HuH-7 (cell line): ENCODE data around the gene PRKAR2A.
A peak's percentile ranks its signal among the peaks of the same experiment; 100 is the strongest.
"Not testable (repeated sequence)": the region's sequence is repeated elsewhere in the genome, so short reads cannot be mapped to it uniquely, and the experiment has no call there.

Source experiments
- DNase-seq: peaks from one replicate; pipeline ENCODE4 v3.0.0; 2011; ENCODE audit warnings: low spot score

The PRKAR2A gene

GRCh38 chr3:48776854-48777253 is 70.8 kb downstream of the PRKAR2A start:
- DNase-seq: no peak

DNA sequence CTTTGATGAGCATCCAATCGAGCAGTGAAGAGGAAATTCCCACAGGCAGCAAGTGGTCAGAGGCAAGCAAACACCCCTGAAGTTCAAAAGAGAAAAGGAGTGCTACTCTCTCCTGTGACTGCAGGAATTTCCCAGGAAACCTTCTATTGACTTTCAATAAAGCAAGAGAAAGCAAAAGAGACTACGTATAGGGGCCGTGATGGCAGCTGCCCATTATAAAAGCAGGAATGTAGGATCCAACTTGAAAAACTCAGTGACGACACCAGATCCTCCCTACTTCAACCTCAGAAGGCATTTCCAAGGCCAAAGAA is 77.5 kb downstream of the PRKAR2A start:
- no peak for DNase-seq

GRCh38 chr3:48765376-48765775 is 82.3 kb downstream of the PRKAR2A start:
- no peak for DNase-seq

DNA sequence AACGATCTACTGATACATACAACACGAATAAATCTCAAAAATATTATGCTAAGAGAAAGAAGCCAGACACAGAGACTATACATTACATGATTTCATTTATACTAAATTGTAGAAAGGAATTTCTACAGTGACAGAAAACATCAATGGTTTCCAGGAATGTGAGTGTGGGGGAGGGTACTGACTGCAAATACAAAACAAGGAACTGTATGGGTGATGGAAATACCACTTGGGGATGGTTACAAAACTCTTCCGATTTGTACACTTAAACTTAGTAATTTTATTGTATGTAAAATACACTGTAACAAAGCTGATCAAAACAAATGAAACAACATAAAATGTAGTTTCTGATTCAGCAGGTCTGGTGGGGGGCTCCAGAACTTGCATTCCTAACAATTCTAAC is 84.9 kb downstream of the PRKAR2A start:
- no peak for DNase-seq

DNA sequence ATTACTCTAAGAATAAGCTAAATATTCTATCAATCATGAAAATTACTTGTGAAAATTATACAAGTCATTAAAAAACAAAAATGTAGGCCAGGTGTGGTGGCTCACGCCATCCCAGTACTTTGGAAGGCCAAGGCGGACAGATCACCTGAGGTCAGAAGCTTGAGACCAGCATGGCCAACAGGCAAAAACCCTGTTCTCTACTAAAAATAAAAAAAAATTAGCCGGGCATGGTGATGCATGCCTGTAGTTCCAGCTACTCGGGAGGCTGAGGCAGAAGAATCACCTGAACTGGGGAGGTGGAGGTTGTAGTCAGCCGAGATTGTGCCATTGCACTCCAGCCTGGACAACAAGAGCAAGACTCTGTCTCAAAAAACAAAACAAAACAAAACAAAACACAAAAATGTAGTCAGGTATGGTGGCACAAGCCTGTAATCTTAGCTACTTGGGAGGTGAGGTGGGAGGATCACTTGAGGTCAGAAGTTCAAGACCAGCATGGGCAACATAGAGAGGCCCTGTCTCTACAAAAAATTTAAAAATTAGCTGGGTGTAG is 87.6 kb downstream of the PRKAR2A start:
- DNase-seq: not testable (repeated sequence)

DNA sequence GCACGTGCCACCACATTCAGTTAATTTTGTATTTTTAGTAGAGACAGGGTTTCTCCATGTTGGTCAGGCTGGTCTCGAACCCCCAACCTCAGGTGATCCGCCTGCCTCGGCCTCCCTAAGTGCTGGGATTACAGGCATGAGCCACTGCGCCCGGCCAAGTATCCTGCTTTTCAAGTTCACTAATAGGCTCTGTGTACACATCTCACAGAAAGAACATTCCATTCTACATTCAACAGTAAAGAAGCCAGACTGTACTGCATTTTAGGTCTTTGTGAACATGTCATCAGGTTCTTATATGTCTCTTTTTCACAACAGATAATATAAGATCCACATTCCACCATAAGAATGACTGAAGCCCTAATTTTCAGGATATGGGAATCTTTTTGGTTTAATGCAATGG is 88.1 kb downstream of the PRKAR2A start:
- not testable (repeated sequence) for DNase-seq

DNA sequence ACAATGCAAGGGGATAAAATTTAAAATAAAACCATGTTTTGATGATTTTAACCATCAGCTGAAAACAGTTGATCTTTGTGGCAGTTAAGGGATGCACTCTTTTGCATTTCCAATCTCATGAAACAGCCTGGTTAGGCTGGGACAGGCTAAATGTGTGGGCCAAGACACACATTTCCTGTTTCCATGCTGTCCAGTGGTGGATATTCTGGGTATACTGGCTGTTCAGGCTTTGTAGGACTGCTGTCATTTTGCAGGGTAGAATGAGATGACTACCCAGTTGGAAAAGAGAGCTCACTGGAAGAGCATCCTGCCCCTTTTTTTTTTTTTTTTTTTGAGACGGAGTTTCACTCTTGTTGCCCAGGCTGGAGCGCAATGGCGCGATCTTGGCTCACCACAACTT is 88.6 kb downstream of the PRKAR2A start:
- no peak for DNase-seq

DNA sequence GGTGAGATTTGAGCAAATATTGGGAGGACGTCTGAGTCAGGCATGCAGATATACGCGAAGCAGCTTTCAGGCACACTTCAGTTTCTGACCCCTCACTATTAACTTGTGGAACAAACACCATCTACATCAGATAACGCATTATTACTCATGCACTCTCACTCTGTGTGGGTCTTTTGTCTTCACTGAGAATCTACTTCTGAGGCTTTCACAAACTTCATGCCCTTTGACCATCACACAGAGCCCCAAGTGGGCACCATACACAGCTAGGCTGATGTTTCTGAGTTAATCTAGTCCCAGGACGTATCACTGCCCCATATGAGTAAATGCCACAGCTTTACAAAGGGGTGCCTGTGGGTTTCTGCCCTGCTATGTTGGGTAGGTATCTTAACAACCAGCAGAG is 91.0 kb downstream of the PRKAR2A start:
- no peak for DNase-seq

GRCh38 chr3:48750856-48751255 is 96.8 kb downstream of the PRKAR2A start:
- no peak for DNase-seq

DNA sequence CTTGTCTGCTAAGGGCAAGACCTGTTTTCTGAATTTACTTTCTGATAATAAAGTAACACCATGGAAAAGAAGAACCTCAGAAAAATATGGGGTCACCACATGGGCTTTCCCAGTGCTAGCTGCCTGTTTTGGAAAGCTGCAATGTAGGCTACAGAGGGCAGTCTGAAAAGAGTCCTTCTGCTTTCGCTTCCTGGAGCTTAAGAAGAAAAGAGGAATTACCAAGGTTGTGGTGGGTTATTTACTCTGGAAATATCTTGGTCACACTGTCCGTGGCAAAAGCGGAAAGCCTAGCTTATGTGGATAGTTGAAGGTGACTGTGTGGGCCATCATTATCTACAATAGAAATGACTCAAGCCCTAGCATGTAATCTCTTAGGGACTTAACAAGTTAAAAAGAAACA is 98.9 kb downstream of the PRKAR2A start:
- DNase-seq: no peak

DNA sequence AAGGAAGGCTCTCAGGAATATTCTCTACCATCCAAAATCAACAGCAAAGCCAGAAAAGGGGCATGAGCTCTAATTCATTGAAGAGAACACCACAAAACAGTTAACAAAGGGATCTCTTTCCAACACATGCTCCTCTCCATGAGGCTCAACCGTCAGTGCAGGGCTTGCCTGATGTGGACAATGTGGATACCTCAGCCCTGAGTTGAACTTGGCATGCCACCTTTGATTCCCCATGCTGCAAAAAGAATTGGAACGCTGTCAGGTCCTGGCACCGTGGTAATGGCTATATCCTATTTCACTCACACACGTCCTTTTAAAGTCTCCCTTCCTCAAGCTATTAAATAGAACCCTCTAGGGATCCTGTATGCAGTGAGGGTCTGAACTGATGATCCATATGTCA is 100.0 kb downstream of the PRKAR2A start:
- DNase-seq: no peak

DNA sequence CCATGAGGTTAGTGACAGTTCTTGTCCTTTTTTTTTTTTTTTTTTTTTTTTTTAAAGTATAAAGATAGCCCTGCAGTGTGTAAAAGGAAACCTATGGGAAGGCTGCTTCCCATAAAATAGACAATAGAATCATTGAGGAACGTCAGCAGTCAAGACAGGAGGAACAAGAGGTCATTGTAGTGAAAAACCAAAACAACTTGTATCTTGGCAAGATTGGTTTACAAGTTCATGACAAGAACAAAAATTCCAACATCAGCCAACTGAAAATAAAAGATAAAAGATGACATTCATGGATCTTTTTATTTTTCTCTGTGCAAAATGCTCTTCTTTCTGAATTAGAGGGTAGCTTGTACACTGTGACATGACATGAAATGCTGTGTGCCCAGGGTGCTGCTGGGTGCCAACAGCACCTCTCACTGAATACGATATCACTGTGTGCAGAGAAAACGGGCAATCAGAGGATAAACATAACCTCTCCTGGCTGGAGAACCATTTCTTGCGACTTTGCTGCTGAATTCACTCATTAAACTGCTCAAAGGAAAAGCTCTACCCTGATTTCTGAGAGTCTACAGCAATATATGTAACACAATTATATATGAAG is 100.6 kb downstream of the PRKAR2A start:
- no peak for DNase-seq

DNA sequence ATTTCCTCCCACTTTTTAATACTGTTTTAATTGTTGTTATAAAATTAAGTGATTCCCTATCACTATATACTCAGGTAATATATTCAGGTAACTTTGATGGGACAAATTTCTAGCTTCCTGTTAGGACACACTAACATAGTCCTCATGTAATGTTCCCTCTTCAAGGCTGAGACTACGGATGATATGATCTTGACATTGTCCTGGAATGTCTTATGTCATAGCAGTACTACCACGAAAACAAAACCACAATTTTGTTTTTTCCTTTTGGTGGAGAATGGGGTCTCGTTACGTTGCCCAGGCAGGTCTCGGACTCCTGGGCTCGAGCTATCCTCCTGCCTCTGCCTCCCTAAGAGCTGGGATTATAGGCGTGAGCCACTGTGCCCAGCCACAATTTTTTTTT is 103.9 kb downstream of the PRKAR2A start:
- no peak for DNase-seq

DNA sequence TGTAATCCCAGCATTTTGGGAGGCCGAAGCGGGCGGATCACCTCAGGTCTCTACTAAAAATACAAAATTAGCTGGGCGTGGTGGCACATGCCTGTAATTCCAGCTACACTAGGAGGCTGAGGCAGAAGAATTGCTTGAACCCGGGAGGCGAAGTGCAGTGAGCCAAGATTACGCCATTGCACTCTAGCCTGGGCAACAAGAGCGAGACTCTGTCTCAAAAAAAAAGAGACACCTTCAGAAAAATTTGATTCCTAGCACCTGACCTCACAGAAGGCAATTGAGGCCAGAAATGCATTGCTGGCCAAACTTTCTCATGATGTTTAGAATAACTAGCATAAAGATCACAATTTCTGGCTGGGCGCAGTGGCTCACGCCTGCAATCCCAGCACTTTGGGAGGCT is 106.4 kb downstream of the PRKAR2A start:
- not testable (repeated sequence) for DNase-seq

- DNase-seq: peak; percentile 96
Observed at GRCh38 chr3:48739955-48740823, 107.5 kb downstream of the PRKAR2A start.

- DNase-seq: no peak
Observed at GRCh38 chr3:48739617-48739954, 108.1 kb downstream of the PRKAR2A start.

- DNase-seq: no peak
Observed at GRCh38 chr3:48738926-48739616, 108.6 kb downstream of the PRKAR2A start.

DNA sequence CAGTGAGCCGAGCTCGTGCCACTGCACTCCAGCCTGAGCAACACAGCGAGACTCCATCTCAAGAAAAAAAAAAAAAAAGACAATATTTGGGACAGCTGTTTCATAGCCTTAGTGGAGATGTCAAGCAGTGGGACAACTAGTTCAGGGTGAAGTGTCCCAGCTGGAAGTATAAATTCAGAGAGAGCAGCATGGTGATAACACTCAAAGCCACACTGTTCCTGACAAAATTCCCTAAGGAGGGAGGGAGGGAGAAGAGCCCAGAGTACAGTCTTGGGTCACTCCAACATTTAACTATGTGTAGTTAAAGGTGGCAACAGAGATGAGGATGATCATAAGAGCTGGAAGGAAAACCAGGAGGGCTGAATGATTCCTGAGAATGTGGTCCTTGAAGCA is 109.5 kb downstream of the PRKAR2A start:
- no peak for DNase-seq

DNA sequence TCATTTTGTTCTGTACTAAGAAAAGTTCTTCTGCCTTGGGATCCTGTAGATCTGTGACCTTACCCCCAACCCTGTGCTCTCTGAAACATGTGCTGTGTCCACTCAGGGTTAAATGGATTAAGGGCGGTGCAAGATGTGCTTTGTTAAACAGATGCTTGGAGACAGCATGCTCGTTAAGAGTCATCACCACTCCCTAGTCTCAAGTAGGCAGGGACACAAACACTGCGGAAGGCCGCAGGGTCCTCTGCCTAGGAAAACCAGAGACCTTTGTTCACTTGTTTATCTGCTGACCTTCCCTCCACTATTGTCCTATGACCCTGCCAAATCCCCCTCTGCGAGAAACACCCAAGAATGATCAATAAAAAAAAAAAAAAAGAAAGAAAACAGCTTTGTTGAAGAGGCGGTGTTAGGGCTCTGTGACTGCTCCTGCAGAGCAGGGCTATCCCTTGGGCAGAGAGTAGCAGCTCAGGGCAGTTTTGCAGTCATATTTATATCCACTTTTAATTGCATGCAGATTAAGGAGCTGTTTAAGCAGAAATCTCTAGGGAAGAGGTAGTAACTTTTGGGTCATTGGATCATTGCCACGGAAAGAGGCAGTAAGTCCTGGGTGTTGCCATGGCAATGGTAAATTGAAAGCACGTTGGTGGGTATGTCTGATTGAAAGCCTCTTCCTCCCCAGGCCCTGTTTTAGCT is 112.5 kb downstream of the PRKAR2A start:
- not testable (repeated sequence) for DNase-seq

GRCh38 chr3:48734541-48734940 is 113.1 kb downstream of the PRKAR2A start:
- not testable (repeated sequence) for DNase-seq

GRCh38 chr3:48733752-48734518 is 113.7 kb downstream of the PRKAR2A start:
- DNase-seq: not testable (repeated sequence)

DNA sequence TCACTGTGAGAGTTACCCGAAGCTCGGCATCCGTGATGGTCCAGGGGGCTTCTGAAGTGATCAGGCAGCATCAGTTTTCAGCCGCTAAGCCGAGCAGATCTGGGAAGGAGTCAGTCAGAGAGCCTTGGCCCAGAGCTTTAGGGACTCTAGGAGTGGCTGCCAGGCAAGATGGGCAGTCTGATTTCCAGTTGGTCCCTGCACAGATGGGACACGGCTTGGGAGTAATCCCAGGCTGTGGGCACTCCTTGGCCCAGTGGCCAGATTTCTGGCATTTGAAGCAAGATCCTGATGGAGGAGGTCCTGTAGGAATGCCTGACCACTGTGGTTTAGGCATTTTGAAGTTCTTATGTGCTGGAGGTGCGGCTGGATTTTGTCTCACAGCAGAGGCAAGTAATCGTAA is 120.2 kb downstream of the PRKAR2A start:
- no peak for DNase-seq
